Lower leg skin (tissue), 4 donors: ENCODE results near the gene NGB. TPM values are rescaled to one million over a fixed set of nuclear protein-coding genes. Genes with fewer than 3 reads are reported as not detected.

Source experiments
- DNase-seq, 2 donors: peaks; one replicate each; pipeline ENCODE4 v3.0.0-alpha.2; 2019; ENCODE audit warnings: low spot score in 2 of 2
- H3K4me3 ChIP-seq: fragments of 200-600 bp; sonication (generic); 2 replicates; pipeline ENCODE4 v1.5.1; 2017; ENCODE audit warnings: mild to moderate bottlenecking, low read depth; ENCODE audit not compliant: poor library complexity, severe bottlenecking
- CTCF ChIP-seq, 3 donors: fragments of 450-650 bp; IDR thresholded peaks; one replicate each; pipeline ENCODE4 v1.5.1; 2016; ENCODE audit warnings: antibody characterized with exemption in 3 of 3, mild to moderate bottlenecking in 3 of 3, moderate library complexity in 2 of 3
- POLR2A ChIP-seq, 2 donors: fragments of 450-650 bp; IDR thresholded peaks; one replicate each; pipeline ENCODE4 v1.6.1; 2016 to 2017; ENCODE audit warnings: antibody characterized with exemption in 2 of 2, mild to moderate bottlenecking in 1 of 2, moderate library complexity in 1 of 2
- WGBS, 2 donors: methylation state at CpG; one replicate each; pipeline ENCODE4 v1.1.5; 2018; 5-methylcytosine and 5-hydroxymethylcytosine counted together
- intact Hi-C: fragments of 100-400 bp; cut with DNase I; formaldehyde crosslinking; loops from one replicate; pipeline ENCODE4 v1.15.0; 2023; ENCODE audit warnings: low total_unique reads
- microRNA counts, 2 donors: library from miRNA; unstranded; fragments of <30 nt; microRNA quantifications; one replicate each; lab custom pipeline; 2016
- microRNA-seq, 2 donors: library from miRNA; unstranded; fragments of <30 nt; microRNA quantifications; one replicate each; pipeline ENCODE4, GENCODE V29; 2016; ENCODE audit warnings: borderline replicate concordance in 2 of 2, borderline number of aligned reads in 1 of 2
- total RNA-seq, 4 donors: library from RNA; depleted of rRNA; stranded (reverse); fragments of >200 nt; gene quantifications; one replicate each; pipeline ENCODE4 v1.1.0, GENCODE V29; 2016

Gene NGB
- total RNA-seq, 4 donors from 2014 or later: not detected

GRCh38 chr14:77219591-77219990 lies 51.4 kb downstream of the NGB start:
- H3K4me3 ChIP-seq: no peak overlapping the region
- no peak for DNase-seq
- TF ChIP-seq CTCF (IDR thresholded peaks at IDR 0.05) (no peak), POLR2A (IDR thresholded peaks at IDR 0.05) (no peak)
- WGBS, 2 donors: 55 to 60% methylated on average over 1 to 5 of the region's 10 CpGs
- intact Hi-C loops: loop anchor here (10.0 kb wide), 1 partner anchor 65 kb away; no protein-coding TSS in a partner anchor

- TF ChIP-seq CTCF (IDR thresholded peaks at IDR 0.05): no peak
- TF ChIP-seq POLR2A (IDR thresholded peaks at IDR 0.05): no peak
These were observed 53.5 kb downstream of the NGB start for GRCh38 chr14:77217551-77217950.

More at GRCh38 chr14:77217551-77217950, 53.5 kb downstream of the NGB start:
- DNase-seq: no peak
- 46 to 56% methylated on average over 3 of the region's 3 CpGs for WGBS, 2 donors
- intact Hi-C loops: loop anchor here (10.0 kb wide), 1 partner anchor 63 kb away; no protein-coding TSS in a partner anchor
- H3K4me3 ChIP-seq: no peak overlapping the region

MicroRNAs within 50 kb of the gene (microRNA counts, 767-probe panel; counts per million panel counts)
- 358 to 1,546 counts per million in 2 donors for microRNA hsa-miR-1260a (lab: Ali Mortazavi, UCI)

Small RNAs within 50 kb of the gene (microRNA-seq; reads per million reads assigned to microRNA genes)
- gene MIR1260A: 0.57 to 1.4 reads per million in 2 donors

Other genes with a start within 250 kb of the NGB start
- gene IRF2BPL, start 242.5 kb downstream of the NGB start, total RNA-seq: 100 to 1,000 TPM in 1 of 4 donors, 10 to 100 TPM in 3; 64.5 to 100 (median 94.0) TPM
- gene CIPC, start 172.9 kb downstream of the NGB start, total RNA-seq: 10 to 100 TPM; 36.6 to 60.0 (median 52.1) TPM
- not detected for gene ZDHHC22, start 129.4 kb downstream of the NGB start, total RNA-seq
- 10 to 100 TPM; 11.4 to 37.6 (median 18.9) TPM for gene TMEM63C, start 89.4 kb downstream of the NGB start, total RNA-seq
- gene POMT2, start 49.7 kb upstream of the NGB start, total RNA-seq: 10 to 100 TPM in 3 of 4 donors, 1 to 10 TPM in 1; 9.1 to 23.0 (median 15.9) TPM
- 10 to 100 TPM; 24.6 to 37.5 (median 29.9) TPM for gene GSTZ1, start 49.8 kb upstream of the NGB start, total RNA-seq
- gene TMED8, start 105.9 kb upstream of the NGB start, total RNA-seq: 1 to 10 TPM; 6.4 to 8.9 (median 7.4) TPM
- under 1 TPM in 1 of 4 donors, not detected in 3; 0.64 TPM for gene SAMD15, start 106.2 kb upstream of the NGB start, total RNA-seq
- under 1 TPM; 0.15 to 0.63 (median 0.40) TPM for gene NOXRED1, start 152.3 kb upstream of the NGB start, total RNA-seq
- 10 to 100 TPM; 12.9 to 18.4 (median 15.9) TPM for gene VIPAS39, start 186.4 kb upstream of the NGB start, total RNA-seq
- gene AHSA1, start 186.9 kb upstream of the NGB start, total RNA-seq: 10 to 100 TPM; 77.8 to 98.7 (median 92.6) TPM
- under 1 TPM in 2 of 4 donors, not detected in 2; 0.19 to 0.27 TPM for gene ISM2, start 227.6 kb upstream of the NGB start, total RNA-seq